Mucosa of stomach (tissue), 1 donor: Measurements from ENCODE around the gene BBS4.
"Not testable (repeated sequence)": the region's sequence is repeated elsewhere in the genome, so short reads cannot be mapped to it uniquely, and the experiment has no call there.

Experiments
- H3K27me3 ChIP-seq: one replicate; pipeline ENCODE4 v1.7.0; 2013; ENCODE audit warnings: mild to moderate bottlenecking, low read length; ENCODE audit not compliant: control insufficient read depth, insufficient read depth
- H3K36me3 ChIP-seq: one replicate; pipeline ENCODE4 v1.7.0; 2013; ENCODE audit warnings: low read length; ENCODE audit not compliant: control insufficient read depth, insufficient read depth
- H3K4me1 ChIP-seq: one replicate; pipeline ENCODE4 v1.7.0; 2013; ENCODE audit warnings: mild to moderate bottlenecking, low read length; ENCODE audit not compliant: control insufficient read depth, insufficient read depth
- H3K4me3 ChIP-seq: one replicate; pipeline ENCODE4 v1.7.0; 2013; ENCODE audit warnings: low read length
- H3K9ac ChIP-seq: one replicate; pipeline ENCODE4 v1.7.0; 2013; ENCODE audit warnings: mild to moderate bottlenecking, low read length, moderate library complexity
- H3K9me3 ChIP-seq: one replicate; pipeline ENCODE4 v1.7.0; 2013; ENCODE audit warnings: mild to moderate bottlenecking, low read length, moderate library complexity; ENCODE audit not compliant: control insufficient read depth
- donor health status: Pancreatic carcinoma.

BBS4 gene

GRCh38 chr15:72722071-72722696 lies 36.2 kb downstream of the BBS4 start:
- H3K36me3 ChIP-seq = no peaks in the 10 kb centered on the region
- no peaks in the 10 kb centered on the region for H3K4me1 ChIP-seq
- H3K9me3 ChIP-seq = no peaks in the 10 kb centered on the region
- no peaks in the 10 kb centered on the region for H3K27me3 ChIP-seq
- H3K9ac ChIP-seq = no peak overlapping the region
- no peak overlapping the region for H3K4me3 ChIP-seq

GRCh38 chr15:72724028-72724427 lies 38.0 kb downstream of the BBS4 start:
- Histone ChIP-seq H3K9ac (no peak overlapping the region), H3K9me3 (no peaks in the 10 kb centered on the region), H3K27me3 (no peaks in the 10 kb centered on the region), H3K4me1 (no peaks in the 10 kb centered on the region), H3K36me3 (no peaks in the 10 kb centered on the region), H3K4me3 (no peak overlapping the region)

GRCh38 chr15:72725446-72725845 lies 39.4 kb downstream of the BBS4 start:
- Histone ChIP-seq H3K36me3 (no peaks in the 10 kb centered on the region), H3K4me1 (no peaks in the 10 kb centered on the region)

GRCh38 chr15:72725851-72726250 lies 39.8 kb downstream of the BBS4 start:
- not testable (repeated sequence) for H3K4me3 ChIP-seq, H3K4me1 ChIP-seq, H3K9ac ChIP-seq, H3K27me3 ChIP-seq, H3K9me3 ChIP-seq, H3K36me3 ChIP-seq

More at GRCh38 chr15:72725446-72725845, 39.4 kb downstream of the BBS4 start:
- Histone ChIP-seq H3K9me3 (no peaks in the 10 kb centered on the region), H3K27me3 (no peaks in the 10 kb centered on the region), H3K4me3 (no peak overlapping the region), H3K9ac (no peak overlapping the region)

GRCh38 chr15:72727154-72727553 lies 41.1 kb downstream of the BBS4 start:
- Histone ChIP-seq H3K4me3 (no peak overlapping the region), H3K36me3 (no peaks in the 10 kb centered on the region), H3K9me3 (no peaks in the 10 kb centered on the region), H3K4me1 (no peaks in the 10 kb centered on the region), H3K9ac (no peak overlapping the region), H3K27me3 (no peaks in the 10 kb centered on the region)

- H3K27me3 ChIP-seq, H3K4me1 ChIP-seq, H3K9ac ChIP-seq, H3K9me3 ChIP-seq, H3K4me3 ChIP-seq, H3K36me3 ChIP-seq: not testable (repeated sequence)
Measured at GRCh38 chr15:72728249-72728648, 42.2 kb downstream of the BBS4 start.

GRCh38 chr15:72728821-72729220 lies 42.8 kb downstream of the BBS4 start:
- Histone ChIP-seq H3K4me1 (no peaks in the 10 kb centered on the region), H3K36me3 (no peaks in the 10 kb centered on the region), H3K9me3 (no peaks in the 10 kb centered on the region), H3K9ac (no peak overlapping the region), H3K27me3 (no peaks in the 10 kb centered on the region), H3K4me3 (no peak overlapping the region)

- Histone ChIP-seq H3K4me1 (peaks cover 7% of the 10 kb centered on the region), H3K36me3 (peaks cover 6% of the 10 kb centered on the region), H3K27me3 (no peaks in the 10 kb centered on the region), H3K9ac (no peak overlapping the region), H3K9me3 (no peaks in the 10 kb centered on the region), H3K4me3 (no peak overlapping the region)
Measured at GRCh38 chr15:72732086-72732485, 46.1 kb downstream of the BBS4 start.

GRCh38 chr15:72732516-72732915 lies 46.5 kb downstream of the BBS4 start:
- no peaks in the 10 kb centered on the region for H3K9me3 ChIP-seq
- no peaks in the 10 kb centered on the region for H3K27me3 ChIP-seq
- no peak overlapping the region for H3K9ac ChIP-seq
- H3K36me3 ChIP-seq = peaks cover 6% of the 10 kb centered on the region
- peaks cover 11% of the 10 kb centered on the region for H3K4me1 ChIP-seq
- no peak overlapping the region for H3K4me3 ChIP-seq

GRCh38 chr15:72733941-72734738 lies 48.1 kb downstream of the BBS4 start:
- Histone ChIP-seq H3K9ac (no peak overlapping the region), H3K36me3 (peaks cover 6% of the 10 kb centered on the region), H3K4me3 (no peak overlapping the region), H3K4me1 (peaks cover 12% of the 10 kb centered on the region), H3K27me3 (no peaks in the 10 kb centered on the region), H3K9me3 (no peaks in the 10 kb centered on the region)

- Histone ChIP-seq H3K9ac (no peak overlapping the region), H3K36me3 (peaks cover 6% of the 10 kb centered on the region), H3K4me1 (peaks cover 12% of the 10 kb centered on the region), H3K4me3 (no peak overlapping the region), H3K9me3 (no peaks in the 10 kb centered on the region), H3K27me3 (no peaks in the 10 kb centered on the region)
Measured at GRCh38 chr15:72735111-72735510, 49.1 kb downstream of the BBS4 start.

- H3K4me3 ChIP-seq = no peak overlapping the region
- H3K9ac ChIP-seq = no peak overlapping the region
- H3K9me3 ChIP-seq = no peaks in the 10 kb centered on the region
- H3K27me3 ChIP-seq = no peaks in the 10 kb centered on the region
- H3K36me3 ChIP-seq = peaks cover 6% of the 10 kb centered on the region
- H3K4me1 ChIP-seq = peaks cover 12% of the 10 kb centered on the region
Measured at GRCh38 chr15:72737061-72737460, 51.1 kb downstream of the BBS4 start.
